Activated CD4-positive, alpha-beta memory T cell treated with anti-CD3 and anti-CD28 coated beads for 36 hours (primary cell): ENCODE results near the gene MTMR10. TPM values are rescaled to one million over a fixed set of nuclear protein-coding genes. Genes with fewer than 3 reads are reported as not detected.
A peak's percentile ranks its signal among the peaks of the same experiment; 100 is the strongest.

Experiments used
- CTCF ChIA-PET: fragments of 350-600 bp; sonication (Branson Sonifier 250); formaldehyde crosslinking; loops from one replicate; lab custom pipeline; 2021; ENCODE audit warnings: antibody characterized with exemption, inconsistent platforms; lab: Charles Lee
- POLR2A ChIA-PET: fragments of 350-600 bp; sonication (Branson Sonifier 250); formaldehyde crosslinking; loops from one replicate; lab custom pipeline; 2021; ENCODE audit warnings: antibody characterized with exemption; lab: Charles Lee
- DNase-seq: peaks from one replicate; pipeline ENCODE4 v3.0.0-alpha.2; 2020
- H3K27ac Mint-ChIP-seq: one replicate; pipeline ENCODE4 v1.8.0; 2021; ENCODE audit warnings: mixed read lengths
- H3K27me3 Mint-ChIP-seq: one replicate; pipeline ENCODE4 v1.8.0; 2021; ENCODE audit warnings: mixed read lengths
- H3K36me3 Mint-ChIP-seq: one replicate; pipeline ENCODE4 v1.8.0; 2021; ENCODE audit warnings: mixed read lengths
- H3K4me1 Mint-ChIP-seq: one replicate; pipeline ENCODE4 v1.8.0; 2021; ENCODE audit warnings: low read depth, mixed read lengths
- H3K4me3 Mint-ChIP-seq: one replicate; pipeline ENCODE4 v1.8.0; 2021; ENCODE audit warnings: mild to moderate bottlenecking, mixed read lengths
- H3K9me3 Mint-ChIP-seq: one replicate; pipeline ENCODE4 v1.8.0; 2021; ENCODE audit warnings: mixed read lengths
- intact Hi-C: fragments of 100-400 bp; cut with micrococcal nuclease; formaldehyde crosslinking; loops from one replicate; pipeline ENCODE4 v1.15.1; 2023
- total RNA-seq, 2 experiments: library from RNA; stranded (reverse); gene quantifications; one replicate each; pipeline ENCODE4 v1.2.3, GENCODE V29; 2021

Gene MTMR10
- total RNA-seq, 2 experiments from 2014 or later, result 10.8 to 12.5 TPM

DNA sequence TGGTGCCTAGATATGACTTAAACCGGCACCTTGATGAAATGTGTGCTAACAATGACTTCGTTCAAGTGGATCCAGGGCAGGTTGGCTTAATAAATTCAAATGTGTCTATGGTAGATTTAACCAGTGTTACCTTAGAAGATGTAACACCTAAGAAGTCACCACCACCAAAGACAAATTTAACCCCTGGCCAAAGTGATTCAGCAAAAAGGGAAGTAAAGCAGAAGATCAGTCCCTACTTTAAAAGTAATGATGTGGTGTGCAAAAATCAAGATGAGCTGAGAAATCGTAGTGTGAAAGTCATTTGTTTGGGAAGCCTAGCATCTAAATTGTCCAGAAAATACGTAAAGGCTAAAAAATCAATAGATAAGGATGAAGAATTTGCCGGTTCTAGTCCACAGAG is 86.6 kb downstream of the MTMR10 start:
- intact Hi-C loops, result loop anchor here (10.0 kb wide), 3 partner anchors 90 to 580 kb away; partner anchors contain the start of gene MTMR10
- H3K27me3 Mint-ChIP-seq, result peaks cover 5% of the 10 kb centered on the region
- H3K4me1 Mint-ChIP-seq, result peaks cover 26% of the 10 kb centered on the region
- H3K27ac Mint-ChIP-seq, result no peak overlapping the region
- peak overlapping the region; percentile 90 for H3K4me3 Mint-ChIP-seq
- peaks cover 29% of the 10 kb centered on the region for H3K36me3 Mint-ChIP-seq
- ChIA-PET POLR2A (interaction anchor here (1.2 kb wide), 1 partner anchor 14 kb away, joined by 3 read pairs; no protein-coding TSS in a partner anchor), CTCF (no interaction called here)
- H3K9me3 Mint-ChIP-seq, result no peaks in the 10 kb centered on the region
- DNase-seq, result no peak

DNA sequence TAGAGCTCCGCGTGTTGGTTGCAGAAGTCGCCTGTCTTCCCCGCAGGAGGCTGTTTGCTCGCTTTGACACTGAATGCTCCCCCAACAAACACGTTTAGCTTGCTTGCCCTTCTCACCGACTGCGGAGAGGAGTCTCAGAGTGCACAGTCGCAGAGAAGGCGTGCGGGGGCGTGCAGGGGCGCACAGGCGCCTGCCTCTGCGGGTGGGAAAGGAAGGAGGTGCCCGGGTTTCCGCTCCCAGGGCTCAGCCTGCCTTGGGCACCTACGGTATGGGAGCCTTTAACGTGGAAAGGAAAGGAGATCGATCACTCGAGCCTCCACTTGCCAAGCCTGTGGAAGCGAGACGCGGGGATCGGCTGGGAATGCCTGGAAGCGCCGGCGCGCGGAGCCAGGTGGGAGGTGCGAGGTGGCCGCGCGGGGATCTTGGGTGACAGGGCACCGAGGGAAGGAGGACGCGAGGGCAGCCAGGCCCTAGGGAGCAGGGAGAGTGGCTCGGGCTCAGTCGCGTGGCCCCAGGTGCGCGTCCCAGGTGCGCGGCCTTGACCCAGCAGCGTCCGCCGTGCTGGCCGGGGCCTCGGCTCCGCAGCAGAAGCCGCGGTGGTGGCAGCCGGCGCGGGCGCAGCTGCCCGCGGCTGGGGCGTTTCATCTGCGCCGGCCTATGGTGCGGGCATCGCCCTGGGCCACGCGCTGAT is 87.8 kb downstream of the MTMR10 start, which contains the start of gene FAN1:
Gene FAN1, plus strand, starts transcription at position 419 of the 691 bp plus-strand sequence. CDS start 749 bp downstream, outside the sequence.
- Mint-ChIP-seq H3K9me3 (no peaks in the 10 kb centered on the region), H3K27ac (peak within 1 kb of the TSS; percentile 56), H3K27me3 (peaks cover 5% of the 10 kb centered on the region), H3K36me3 (peaks cover 18% of the 10 kb centered on the region), H3K4me1 (peaks cover 23% of the 10 kb centered on the region), H3K4me3 (peak within 1 kb of the TSS; percentile 90)
- DNase-seq, result peak; percentile 89
- intact Hi-C loops, result loop anchor here (10.0 kb wide), 3 partner anchors 91 to 581 kb away; partner anchors contain the start of gene MTMR10
- ChIA-PET CTCF (interaction anchor here (0.6 to 1.4 kb wide), 4 partner anchors 44 to 585 kb away, joined by 3 to 5 read pairs (median 4); no protein-coding TSS in a partner anchor), POLR2A (interaction anchor here (0.6 to 1.2 kb wide), 2 partner anchors 15 to 59 kb away, joined by 3 read pairs; no protein-coding TSS in a partner anchor)

DNA sequence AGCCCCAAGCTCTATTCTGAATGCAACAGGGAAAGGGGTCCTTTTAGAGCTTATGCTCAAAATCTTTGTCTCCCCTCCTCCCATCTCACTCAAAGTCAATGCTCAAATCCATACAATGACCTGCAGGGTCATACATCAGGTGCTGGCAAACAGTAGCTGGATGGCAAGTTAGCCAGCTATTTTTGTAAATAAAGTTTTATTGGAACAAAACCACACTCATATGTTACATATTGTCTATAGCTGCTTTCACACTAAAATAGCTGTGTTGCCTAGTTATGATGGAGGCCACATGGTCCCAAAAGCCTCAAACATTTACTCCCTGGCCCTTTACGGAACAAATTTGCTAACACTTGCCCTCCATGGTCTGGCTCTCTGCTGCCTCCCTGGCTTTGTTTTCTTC is 89.5 kb downstream of the MTMR10 start:
- CTCF ChIA-PET, result interaction anchor here (0.9 kb wide), 1 partner anchor 43 kb away, joined by 3 read pairs; no protein-coding TSS in a partner anchor
- no peak overlapping the region for H3K4me3 Mint-ChIP-seq

DNA sequence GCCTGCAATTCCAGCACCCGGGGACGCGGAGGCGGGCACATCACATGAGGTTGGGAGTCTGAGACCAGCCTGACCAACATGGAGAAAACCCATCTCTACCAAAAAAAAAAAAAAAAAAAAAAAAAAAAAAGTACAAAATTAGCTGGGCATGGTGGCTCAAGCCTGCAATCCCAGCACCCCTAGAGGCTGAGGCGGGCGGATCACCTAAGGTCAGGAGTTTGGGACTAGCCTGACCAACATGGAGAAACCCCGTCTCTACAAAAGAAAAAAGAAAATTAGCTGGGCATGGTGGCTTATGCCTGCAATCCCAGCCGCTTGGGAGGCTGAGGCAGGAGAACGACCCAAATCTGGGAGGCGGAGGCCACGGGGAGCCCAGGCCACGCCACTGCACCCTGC is 95.2 kb downstream of the MTMR10 start:
- Mint-ChIP-seq H3K36me3 (no peaks in the 10 kb centered on the region), H3K4me3 (no peak overlapping the region), H3K9me3 (no peaks in the 10 kb centered on the region), H3K27ac (no peak overlapping the region), H3K27me3 (peaks cover 7% of the 10 kb centered on the region), H3K4me1 (no peaks in the 10 kb centered on the region)
- intact Hi-C loops, result no loop called here
- ChIA-PET POLR2A (no interaction called here), CTCF (interaction anchor here (2.3 kb wide), 1 partner anchor 233 kb away, joined by 6 read pairs; no protein-coding TSS in a partner anchor)
- no peak for DNase-seq

More for the DNA sequence above, 89.5 kb downstream of the MTMR10 start:
- Mint-ChIP-seq H3K27me3 (peaks cover 7% of the 10 kb centered on the region), H3K9me3 (no peaks in the 10 kb centered on the region), H3K36me3 (peaks cover 14% of the 10 kb centered on the region), H3K27ac (no peak overlapping the region), H3K4me1 (peaks cover 23% of the 10 kb centered on the region)
- no peak for DNase-seq
- intact Hi-C loops, result loop anchor here (10.0 kb wide), 3 partner anchors 93 to 583 kb away; partner anchors contain the start of gene MTMR10
- POLR2A ChIA-PET, result no interaction called here

DNA sequence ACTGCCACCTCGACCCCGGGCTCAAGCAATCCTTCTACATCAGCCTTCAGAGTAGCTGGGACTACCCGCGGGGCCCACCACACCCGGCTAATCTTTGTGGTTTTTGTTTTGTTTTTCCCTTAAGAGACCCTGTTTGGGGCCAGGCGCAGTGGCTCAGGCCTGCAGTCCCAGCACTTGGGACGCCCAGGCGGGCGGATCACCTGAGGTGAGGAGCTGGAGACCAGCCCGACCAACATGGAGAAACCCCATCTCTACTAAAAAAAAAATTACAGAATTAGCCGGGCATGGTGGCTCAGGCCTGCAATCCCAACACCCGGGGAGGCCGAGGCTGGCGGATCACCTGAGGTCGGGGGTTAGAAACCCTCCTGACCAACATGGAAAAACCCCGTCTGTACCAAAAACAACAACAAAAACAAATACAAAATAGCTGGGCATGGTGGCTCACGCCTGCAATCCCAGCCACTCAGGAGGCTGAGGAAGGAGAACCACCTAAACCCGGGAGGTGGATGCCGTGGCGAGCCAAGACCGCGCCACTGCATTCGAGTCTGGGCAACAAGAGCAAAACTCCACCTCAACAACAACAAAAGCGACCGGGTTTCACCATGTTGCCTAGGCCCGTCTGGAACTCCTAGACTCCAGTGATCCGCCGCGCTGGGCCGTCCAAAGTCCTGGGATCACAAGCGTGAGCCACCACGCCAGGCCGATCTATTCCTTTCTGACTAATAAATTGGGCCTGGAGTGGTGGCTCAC is 95.8 kb downstream of the MTMR10 start:
- ChIA-PET CTCF (interaction anchor here (2.3 kb wide), 1 partner anchor 234 kb away, joined by 6 read pairs; no protein-coding TSS in a partner anchor), POLR2A (no interaction called here)
- no peak overlapping the region for H3K27ac Mint-ChIP-seq
- H3K4me3 Mint-ChIP-seq, result no peak overlapping the region
- peaks cover 6% of the 10 kb centered on the region for H3K27me3 Mint-ChIP-seq
- no peaks in the 10 kb centered on the region for H3K4me1 Mint-ChIP-seq
- H3K36me3 Mint-ChIP-seq, result no peaks in the 10 kb centered on the region
- H3K9me3 Mint-ChIP-seq, result no peaks in the 10 kb centered on the region
- intact Hi-C loops, result no loop called here
- no peak for DNase-seq

DNA sequence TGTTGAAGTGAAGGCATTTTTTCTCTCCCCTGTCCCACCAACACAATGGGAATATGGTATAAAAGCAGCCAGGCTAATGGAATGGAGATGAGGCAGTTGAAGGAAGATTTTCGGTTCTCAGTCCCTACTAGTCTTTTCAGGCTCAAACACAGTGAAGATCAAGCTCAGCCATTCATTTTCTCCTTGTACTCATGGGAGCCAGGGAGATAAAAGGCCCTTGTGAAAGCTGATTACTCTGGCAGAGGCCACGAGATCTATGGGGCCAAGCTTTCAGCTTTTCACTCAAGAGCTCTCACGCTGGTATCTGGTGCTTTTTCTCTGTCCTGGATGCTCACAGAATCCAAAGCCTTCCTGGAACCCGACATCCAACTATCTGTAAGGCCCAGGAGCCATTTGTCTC is 102.2 kb downstream of the MTMR10 start:
- Mint-ChIP-seq H3K4me3 (no peak overlapping the region), H3K4me1 (no peaks in the 10 kb centered on the region), H3K36me3 (no peaks in the 10 kb centered on the region), H3K27ac (no peak overlapping the region), H3K27me3 (peaks cover 4% of the 10 kb centered on the region), H3K9me3 (no peaks in the 10 kb centered on the region)
- no peak for DNase-seq
- intact Hi-C loops, result no loop called here
- CTCF ChIA-PET, result no interaction called here
- POLR2A ChIA-PET, result no interaction called here

Other genes with a start within 250 kb of the MTMR10 start
- gene FAN1, start 87.7 kb downstream of the MTMR10 start, total RNA-seq, result 10 to 100 TPM; 12.6 to 15.0 TPM
- not detected for gene TRPM1, start 110.1 kb upstream of the MTMR10 start, total RNA-seq